Activated B cell treated with CpG ODN at 0.5 μM for 24 hours (primary cell): ENCODE measurements around the gene KRTAP17-1. TPM values are rescaled to one million over a fixed set of nuclear protein-coding genes. Genes with fewer than 3 reads are reported as not detected.

Experiments used
- ATAC-seq: fragments of 200-7000 bp; cut with Tn5 transposase; one replicate; pipeline ENCODE4 v1.10.0; 2021; ENCODE audit warnings: low read depth, mild to moderate bottlenecking, moderate library complexity
- CTCF ChIA-PET: fragments of 350-600 bp; sonication (Branson Sonifier 250); formaldehyde crosslinking; loops from one replicate; lab custom pipeline; 2021; ENCODE audit warnings: antibody characterized with exemption; lab: Charles Lee
- POLR2A ChIA-PET: fragments of 350-600 bp; sonication (Branson Sonifier 250); formaldehyde crosslinking; loops from one replicate; lab custom pipeline; 2021; ENCODE audit warnings: antibody characterized with exemption; lab: Charles Lee
- DNase-seq: peaks from one replicate; pipeline ENCODE4 v3.0.0; 2022
- H3K27ac Mint-ChIP-seq: one replicate; pipeline ENCODE4 v1.8.0; 2020; ENCODE audit warnings: mixed read lengths
- H3K27me3 Mint-ChIP-seq: one replicate; pipeline ENCODE4 v1.8.0; 2021; ENCODE audit warnings: mixed read lengths
- H3K36me3 Mint-ChIP-seq: one replicate; pipeline ENCODE4 v1.8.0; 2021; ENCODE audit warnings: low read depth, mixed read lengths
- H3K4me1 Mint-ChIP-seq: one replicate; pipeline ENCODE4 v1.8.0; 2021; ENCODE audit warnings: mixed read lengths
- H3K4me3 Mint-ChIP-seq: one replicate; pipeline ENCODE4 v1.8.0; 2020; ENCODE audit warnings: mild to moderate bottlenecking, mixed read lengths
- H3K9me3 Mint-ChIP-seq: one replicate; pipeline ENCODE4 v1.8.0; 2020; ENCODE audit warnings: mixed read lengths
- intact Hi-C: fragments of 100-400 bp; cut with micrococcal nuclease; formaldehyde crosslinking; loops from one replicate; pipeline ENCODE4 v1.15.1; 2024
- total RNA-seq: library from RNA; stranded (reverse); gene quantifications from 2 replicates; pipeline ENCODE4 v1.2.3, GENCODE V29; 2022
- TF ChIP-seq, protein P1 (sequence below): fragments of 200-600 bp; IDR thresholded peaks from one replicate; pipeline ENCODE4 v1.8.0; 2022; ENCODE audit warnings: antibody characterized with exemption, mild to moderate bottlenecking

Gene KRTAP17-1
- total RNA-seq, 1 donor from 2014 or later = not detected

DNA sequence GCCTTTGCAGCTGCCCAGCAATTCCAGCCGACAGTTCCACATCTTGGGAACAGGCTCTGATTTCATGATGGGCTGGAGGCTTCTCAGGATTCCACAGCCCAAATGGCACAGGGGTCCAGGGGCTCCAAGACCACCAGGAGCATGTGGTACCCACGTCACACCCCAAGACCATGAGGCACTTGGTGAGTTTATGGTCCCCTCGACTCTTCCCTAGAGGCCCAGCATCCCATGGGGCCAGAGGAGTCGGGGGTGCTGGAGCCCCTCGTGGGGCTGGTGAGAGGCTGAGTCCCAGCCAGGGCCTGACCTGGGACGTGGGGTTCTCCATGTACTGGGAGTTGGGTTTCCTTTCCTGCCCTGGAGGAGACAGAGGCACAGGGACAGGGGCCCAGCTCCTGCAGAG is 10.1 kb upstream of the KRTAP17-1 start:
- POLR2A ChIA-PET = no interaction called here
- Mint-ChIP-seq H3K27ac (no peak overlapping the region), H3K9me3 (peaks cover 3% of the 10 kb centered on the region), H3K27me3 (no peaks in the 10 kb centered on the region), H3K36me3 (no peaks in the 10 kb centered on the region), H3K4me3 (no peak overlapping the region), H3K4me1 (no peaks in the 10 kb centered on the region)
- intact Hi-C loops = no loop called here
- no peak for ATAC-seq
- DNase-seq = no peak
- TF ChIP-seq, protein P1, sequence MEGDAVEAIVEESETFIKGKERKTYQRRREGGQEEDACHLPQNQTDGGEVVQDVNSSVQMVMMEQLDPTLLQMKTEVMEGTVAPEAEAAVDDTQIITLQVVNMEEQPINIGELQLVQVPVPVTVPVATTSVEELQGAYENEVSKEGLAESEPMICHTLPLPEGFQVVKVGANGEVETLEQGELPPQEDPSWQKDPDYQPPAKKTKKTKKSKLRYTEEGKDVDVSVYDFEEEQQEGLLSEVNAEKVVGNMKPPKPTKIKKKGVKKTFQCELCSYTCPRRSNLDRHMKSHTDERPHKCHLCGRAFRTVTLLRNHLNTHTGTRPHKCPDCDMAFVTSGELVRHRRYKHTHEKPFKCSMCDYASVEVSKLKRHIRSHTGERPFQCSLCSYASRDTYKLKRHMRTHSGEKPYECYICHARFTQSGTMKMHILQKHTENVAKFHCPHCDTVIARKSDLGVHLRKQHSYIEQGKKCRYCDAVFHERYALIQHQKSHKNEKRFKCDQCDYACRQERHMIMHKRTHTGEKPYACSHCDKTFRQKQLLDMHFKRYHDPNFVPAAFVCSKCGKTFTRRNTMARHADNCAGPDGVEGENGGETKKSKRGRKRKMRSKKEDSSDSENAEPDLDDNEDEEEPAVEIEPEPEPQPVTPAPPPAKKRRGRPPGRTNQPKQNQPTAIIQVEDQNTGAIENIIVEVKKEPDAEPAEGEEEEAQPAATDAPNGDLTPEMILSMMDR = no peak
- CTCF ChIA-PET = no interaction called here

DNA sequence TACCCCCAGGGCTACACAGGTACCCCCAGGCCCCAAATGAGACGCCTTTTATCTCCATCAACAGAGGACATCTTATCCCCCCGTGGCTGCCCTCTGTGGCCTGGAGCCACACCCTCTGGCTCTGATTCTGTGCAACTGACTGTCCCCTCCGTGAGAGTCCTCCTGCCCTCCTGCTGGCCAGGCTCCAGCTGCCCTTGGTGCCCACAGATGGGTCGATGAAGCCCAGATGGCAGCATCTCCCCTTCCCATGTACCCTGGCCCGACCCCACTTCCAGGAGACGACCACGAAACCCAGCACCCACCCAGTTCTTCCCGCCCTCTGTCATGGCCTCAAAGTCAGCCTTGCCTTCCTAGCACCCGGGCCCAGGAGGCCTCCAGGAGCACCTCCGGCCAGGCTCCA is 9.6 kb upstream of the KRTAP17-1 start:
- TF ChIP-seq, protein P1 = no peak
- no peak for ATAC-seq

DNA sequence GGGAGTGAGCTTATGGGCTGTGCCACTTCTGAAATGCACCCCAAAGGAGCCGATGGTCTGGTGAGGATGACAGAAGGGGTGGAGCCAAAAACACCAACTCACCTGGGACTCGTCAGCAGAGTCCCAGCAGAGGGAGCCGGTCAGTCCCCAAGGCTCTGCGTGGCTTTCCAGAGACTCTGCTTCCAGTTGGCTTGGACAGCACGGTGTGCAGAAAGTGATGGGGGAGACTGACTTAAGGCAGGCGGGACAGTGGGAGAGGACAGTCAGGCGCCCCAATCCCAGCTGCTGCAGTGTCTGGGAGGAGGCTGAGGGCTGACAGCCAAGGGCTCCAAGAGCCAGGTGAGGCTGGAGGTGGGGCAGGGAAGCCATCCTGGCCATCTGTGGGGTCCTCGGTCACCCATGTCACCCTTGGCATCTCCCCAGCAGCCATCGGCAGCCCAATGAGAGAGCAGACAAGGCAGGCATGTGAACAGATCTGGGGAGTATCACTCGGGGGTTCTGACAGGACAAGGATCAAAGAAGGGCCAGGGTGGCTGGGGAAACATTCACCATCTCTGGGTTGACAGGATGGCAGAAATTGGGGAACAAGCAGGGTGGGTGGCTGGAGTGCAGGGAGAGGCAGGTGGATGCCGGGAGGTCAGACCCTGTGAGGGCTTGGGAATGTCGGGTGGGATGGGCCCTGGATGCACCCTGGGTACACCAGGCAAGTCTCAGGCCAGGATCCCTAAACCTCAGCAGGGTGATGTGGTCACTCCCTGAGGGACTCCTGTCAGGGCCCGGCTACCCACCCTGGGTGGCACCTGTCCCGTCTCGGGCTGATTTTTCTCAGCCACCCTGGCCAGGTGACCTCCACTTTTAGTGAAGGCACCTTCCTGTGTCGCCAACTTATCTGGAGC is 8.9 kb upstream of the KRTAP17-1 start:
- POLR2A ChIA-PET = no interaction called here

More for the DNA sequence above, 9.6 kb upstream of the KRTAP17-1 start:
- no peak for DNase-seq
- H3K9me3 Mint-ChIP-seq = peaks cover 7% of the 10 kb centered on the region
- intact Hi-C loops = no loop called here
- POLR2A ChIA-PET = no interaction called here
- CTCF ChIA-PET = no interaction called here
- no peaks in the 10 kb centered on the region for H3K36me3 Mint-ChIP-seq
- H3K4me1 Mint-ChIP-seq = no peaks in the 10 kb centered on the region
- no peak overlapping the region for H3K27ac Mint-ChIP-seq
- H3K27me3 Mint-ChIP-seq = no peaks in the 10 kb centered on the region
- H3K4me3 Mint-ChIP-seq = no peak overlapping the region

DNA sequence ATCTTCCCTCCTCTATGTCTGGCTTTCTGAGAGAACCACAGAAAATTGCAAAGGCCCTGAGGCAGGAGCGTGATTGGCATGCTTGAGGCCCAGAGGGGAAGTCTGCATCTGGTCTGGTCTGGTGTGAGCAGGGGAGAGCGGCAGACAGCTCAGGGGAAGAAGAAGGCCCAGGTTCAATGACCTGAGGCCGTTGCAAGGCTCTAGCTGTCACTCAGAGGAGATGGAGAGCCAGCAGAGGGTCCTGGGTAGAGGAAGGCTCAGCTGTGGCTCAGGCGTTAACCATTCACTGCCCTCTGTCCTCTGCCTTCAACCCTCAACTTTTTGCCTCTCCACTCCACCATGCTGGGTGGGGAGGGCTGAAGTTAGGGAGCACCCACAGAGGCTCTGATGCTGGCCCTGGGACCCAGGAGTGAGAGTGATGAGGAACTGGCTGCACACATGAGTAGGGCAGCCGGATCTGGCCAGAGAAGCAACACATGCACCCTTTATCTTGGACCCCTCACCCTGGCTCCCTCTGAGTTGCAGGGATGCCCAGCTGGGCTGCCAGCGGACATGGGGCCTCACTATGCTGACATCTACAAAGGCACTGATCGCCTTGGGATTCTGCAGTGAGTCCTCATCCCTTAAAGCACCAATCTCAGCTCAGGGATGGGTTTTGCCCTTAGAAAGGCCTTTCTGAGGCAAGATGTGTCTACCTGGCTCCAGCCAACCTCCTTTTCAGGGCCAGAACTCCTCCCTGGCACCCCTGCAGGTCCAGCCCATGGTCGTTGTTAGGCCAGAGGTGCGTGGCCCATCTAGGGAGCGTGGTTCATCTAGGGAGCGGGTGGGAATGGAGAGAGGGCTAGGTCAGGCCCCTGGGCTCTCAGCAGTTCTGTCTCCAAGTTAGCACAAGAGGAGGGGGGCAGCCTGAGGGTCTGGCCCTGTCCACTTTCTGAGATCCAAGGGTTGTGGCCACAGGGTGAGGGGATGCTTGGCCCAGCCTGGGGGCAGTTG is 7.7 kb upstream of the KRTAP17-1 start:
- no peaks in the 10 kb centered on the region for H3K36me3 Mint-ChIP-seq
- H3K27ac Mint-ChIP-seq = no peak overlapping the region
- H3K4me3 Mint-ChIP-seq = no peak overlapping the region
- H3K9me3 Mint-ChIP-seq = peaks cover 13% of the 10 kb centered on the region
- ChIA-PET POLR2A (interaction anchor here (1.2 kb wide), 4 partner anchors 15 to 707 kb away, joined by 3 to 5 read pairs (median 4); partner anchors contain the start of gene KRTAP16-1), CTCF (interaction anchor here (0.7 to 2.6 kb wide), 16 partner anchors 8 to 703 kb away, joined by 3 to 13 read pairs (median 4); no protein-coding TSS in a partner anchor)
- no peaks in the 10 kb centered on the region for H3K27me3 Mint-ChIP-seq
- intact Hi-C loops = loop anchor here (1.0 to 5.0 kb wide), 4 partner anchors 201 to 701 kb away; partner anchors contain the start of gene KRTAP4-12
- DNase-seq (no peak), ATAC-seq (no peak)
- no peaks in the 10 kb centered on the region for H3K4me1 Mint-ChIP-seq
- TF ChIP-seq, protein P1 = no peak

More for the DNA sequence above, 8.9 kb upstream of the KRTAP17-1 start:
- intact Hi-C loops = loop anchor here (5.0 kb wide), 3 partner anchors 202 to 702 kb away; partner anchors contain the start of gene KRTAP4-12
- Mint-ChIP-seq H3K27me3 (no peaks in the 10 kb centered on the region), H3K9me3 (peaks cover 13% of the 10 kb centered on the region), H3K4me1 (no peaks in the 10 kb centered on the region), H3K4me3 (no peak overlapping the region), H3K36me3 (no peaks in the 10 kb centered on the region), H3K27ac (no peak overlapping the region)
- CTCF ChIA-PET = interaction anchor here (1.3 kb wide), 1 partner anchor 414 kb away, joined by 3 read pairs; no protein-coding TSS in a partner anchor
- no peak for ATAC-seq
- TF ChIP-seq, protein P1 = no peak
- DNase-seq = no peak
